Mesendoderm (in vitro differentiated cells): Measurements from ENCODE around the gene ADAMTS20.

Experiments used
- DNase-seq: peaks from one replicate; pipeline ENCODE4 v3.0.0; 2013
- H2AK5ac ChIP-seq: 2 replicates; pipeline ENCODE4 v1.6.1; 2013; ENCODE audit warnings: low read length, inconsistent platforms
- H2BK120ac ChIP-seq: 2 replicates; pipeline ENCODE4 v1.6.1; 2013; ENCODE audit warnings: low read depth, mild to moderate bottlenecking, low read length, moderate library complexity, mixed read lengths
- H2BK15ac ChIP-seq: replicated peaks from 2 replicates; pipeline ENCODE4 v1.6.1; 2013; ENCODE audit warnings: low read depth, mild to moderate bottlenecking, moderate library complexity
- H2BK5ac ChIP-seq: 2 replicates; pipeline ENCODE4 v1.6.1; 2013; ENCODE audit warnings: low read length, inconsistent platforms
- H3K18ac ChIP-seq: 2 replicates; pipeline ENCODE4 v1.6.1; 2013; ENCODE audit warnings: mild to moderate bottlenecking, low read length, mixed read lengths
- H3K23ac ChIP-seq: one replicate; pipeline ENCODE4 v1.6.1; 2013; ENCODE audit warnings: low read length
- H3K27ac ChIP-seq: 2 replicates; pipeline ENCODE4 v1.5.1; 2013; ENCODE audit warnings: low read depth, mild to moderate bottlenecking, inconsistent platforms, low read length, moderate library complexity
- H3K27me3 ChIP-seq: 2 replicates; pipeline ENCODE4 v1.6.1; 2013; ENCODE audit warnings: low read length, control low read depth, mild to moderate bottlenecking, inconsistent platforms; ENCODE audit not compliant: insufficient read depth, poor library complexity
- H3K36me3 ChIP-seq: 2 replicates; pipeline ENCODE4 v1.6.1; 2013; ENCODE audit warnings: low read length, inconsistent platforms; ENCODE audit not compliant: control insufficient read depth, insufficient read depth
- H3K4ac ChIP-seq: one replicate; pipeline ENCODE4 v1.6.1; 2013; ENCODE audit warnings: low read depth, mild to moderate bottlenecking, low read length, moderate library complexity
- H3K4me1 ChIP-seq: 2 replicates; pipeline ENCODE4 v1.6.1; 2013; ENCODE audit warnings: low read depth, low read length, inconsistent platforms; ENCODE audit not compliant: control insufficient read depth
- H3K4me2 ChIP-seq: 2 replicates; pipeline ENCODE4 v1.6.1; 2013; ENCODE audit warnings: low read length
- H3K4me3 ChIP-seq: 2 replicates; pipeline ENCODE4 v1.5.1; 2013; ENCODE audit warnings: mild to moderate bottlenecking, low read length
- H3K56ac ChIP-seq: one replicate; pipeline ENCODE4 v1.6.1; 2013; ENCODE audit warnings: low read length
- H3K79me1 ChIP-seq: 2 replicates; pipeline ENCODE4 v1.6.1; 2013; ENCODE audit warnings: low read length, inconsistent platforms
- H3K79me2 ChIP-seq: 2 replicates; pipeline ENCODE4 v1.6.1; 2013; ENCODE audit warnings: mild to moderate bottlenecking, low read length; ENCODE audit not compliant: control insufficient read depth, insufficient read depth
- H3K9ac ChIP-seq: 2 replicates; pipeline ENCODE4 v1.6.1; 2013; ENCODE audit warnings: low read length, inconsistent platforms
- H4K5ac ChIP-seq: one replicate; pipeline ENCODE4 v1.6.1; 2013; ENCODE audit warnings: low read length
- H4K8ac ChIP-seq: one replicate; pipeline ENCODE4 v1.6.1; 2013; ENCODE audit warnings: low read depth, mild to moderate bottlenecking, control low read depth, low read length, moderate library complexity
- WGBS: extraction: QIAGEN DNeasy Blood & Tissue Kit; methylation state at CpG from one replicate; pipeline ENCODE4 v1.1.7; 2013; ENCODE audit warnings: low lambda C conversion rate, missing lambda C conversion rate; ENCODE audit not compliant: insufficient coverage; ENCODE audit errors: extremely low coverage; 5-methylcytosine and 5-hydroxymethylcytosine counted together

The ADAMTS20 gene

DNA sequence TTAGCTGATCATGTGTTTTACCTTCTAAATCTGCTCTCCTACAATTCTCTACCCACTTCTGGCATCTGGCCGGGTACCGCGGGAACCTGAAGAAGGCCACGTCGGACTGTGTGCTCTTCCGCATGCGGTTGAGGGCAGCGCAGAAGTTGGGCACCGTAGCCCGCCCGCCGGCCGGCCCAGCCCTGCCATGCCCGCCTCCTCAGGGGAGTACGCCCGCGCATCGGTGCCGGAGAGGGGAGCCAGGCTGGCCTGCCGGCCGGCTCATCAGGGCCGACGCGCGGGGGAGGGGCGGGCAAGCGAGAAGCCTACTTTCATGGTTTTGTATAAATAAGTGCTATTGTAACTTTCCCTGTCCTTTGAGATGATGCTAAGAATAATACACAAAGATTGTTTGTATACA, 19.9 kb upstream of the ADAMTS20 start:
- no peak overlapping the region for H2AK5ac ChIP-seq
- no peak overlapping the region for H2BK15ac ChIP-seq
- H3K4me1 ChIP-seq: no peaks in the 10 kb centered on the region
- no peak overlapping the region for H3K56ac ChIP-seq
- no CpG with 5 or more reads among the region's 27 CpGs for WGBS
- H4K5ac ChIP-seq: no peak overlapping the region
- H3K4me2 ChIP-seq: no peak overlapping the region
- no peaks in the 10 kb centered on the region for H3K79me1 ChIP-seq
- H3K36me3 ChIP-seq: no peaks in the 10 kb centered on the region
- H2BK120ac ChIP-seq: no peak overlapping the region
- no peak overlapping the region for H3K9ac ChIP-seq
- H3K23ac ChIP-seq: no peak overlapping the region
- H3K27me3 ChIP-seq: no peaks in the 10 kb centered on the region
- no peak overlapping the region for H3K4me3 ChIP-seq
- H3K79me2 ChIP-seq: no peaks in the 10 kb centered on the region
- no peak overlapping the region for H3K27ac ChIP-seq
- no peak overlapping the region for H2BK5ac ChIP-seq
- H4K8ac ChIP-seq: no peak overlapping the region
- H3K18ac ChIP-seq: no peak overlapping the region
- H3K4ac ChIP-seq: no peak overlapping the region
- no peak for DNase-seq

DNA sequence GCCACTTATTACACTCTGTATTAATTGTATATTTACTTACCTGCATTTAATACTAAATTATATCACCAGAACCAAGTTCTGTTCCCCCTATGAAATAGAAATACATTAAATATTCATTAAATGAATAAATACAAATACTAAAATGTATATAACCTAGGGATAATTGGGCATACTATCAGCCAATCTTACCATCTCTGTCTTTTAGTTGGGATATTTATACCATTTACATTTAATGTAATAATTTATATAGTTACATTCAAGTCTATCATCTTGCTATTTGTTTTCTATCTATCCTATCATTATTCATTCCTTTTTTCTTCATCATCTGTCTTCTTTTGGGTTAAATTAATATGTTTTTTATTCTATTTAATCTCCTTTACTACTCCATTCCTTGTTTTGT, 4.1 kb upstream of the ADAMTS20 start:
- no peaks in the 10 kb centered on the region for H3K27me3 ChIP-seq
- no peak overlapping the region for H3K23ac ChIP-seq
- H3K4me3 ChIP-seq: no peak overlapping the region
- H3K4me1 ChIP-seq: peaks cover 2% of the 10 kb centered on the region
- H3K4ac ChIP-seq: no peak overlapping the region
- H3K9ac ChIP-seq: no peak overlapping the region
- no peak overlapping the region for H2AK5ac ChIP-seq
- H3K36me3 ChIP-seq: no peaks in the 10 kb centered on the region
- H2BK120ac ChIP-seq: no peak overlapping the region
- H3K27ac ChIP-seq: no peak overlapping the region
- H2BK15ac ChIP-seq: no peak overlapping the region
- H2BK5ac ChIP-seq: no peak overlapping the region
- H3K79me2 ChIP-seq: no peaks in the 10 kb centered on the region
- no peak overlapping the region for H4K8ac ChIP-seq
- DNase-seq: no peak
- H3K56ac ChIP-seq: no peak overlapping the region
- H4K5ac ChIP-seq: no peak overlapping the region
- H3K79me1 ChIP-seq: no peaks in the 10 kb centered on the region
- H3K18ac ChIP-seq: no peak overlapping the region
- H3K4me2 ChIP-seq: no peak overlapping the region

DNA sequence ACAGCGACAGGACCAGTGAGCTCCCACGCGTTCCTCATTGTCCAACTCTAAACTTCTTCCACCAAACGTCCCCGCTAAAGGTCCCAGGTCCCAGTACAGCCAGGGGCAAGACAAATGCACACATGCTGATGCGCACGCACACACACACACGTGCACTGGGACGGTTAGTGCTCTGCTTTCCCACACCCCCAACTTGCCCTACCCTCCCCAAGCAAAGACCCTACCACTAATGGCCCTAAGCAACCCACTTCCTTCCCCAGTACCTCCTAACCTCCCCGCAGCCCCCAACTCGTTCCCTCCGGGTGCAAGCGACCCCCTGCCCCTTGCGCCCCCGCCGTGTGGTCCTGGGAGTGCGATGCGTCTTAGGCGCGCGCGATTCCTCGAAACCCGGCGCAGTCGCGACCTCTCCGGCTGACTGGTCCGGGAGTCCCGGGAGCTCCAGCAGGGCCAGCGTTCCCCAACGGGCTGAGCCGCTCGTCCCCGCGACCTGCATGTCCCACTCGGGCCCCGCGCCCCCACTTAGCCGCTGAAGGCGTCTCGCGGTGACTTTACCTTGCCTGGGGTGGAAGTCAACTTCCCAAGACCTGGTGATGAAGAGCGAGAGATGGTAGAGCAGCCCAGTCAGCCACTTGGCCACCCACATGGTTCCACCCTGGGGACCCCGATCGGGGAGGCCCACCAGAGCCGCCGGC, 578 bp downstream of the ADAMTS20 start:
- no CpG with 5 or more reads among the region's 48 CpGs for WGBS
- H3K27ac ChIP-seq: no peak overlapping the region
- DNase-seq: peak; percentile 29

DNA sequence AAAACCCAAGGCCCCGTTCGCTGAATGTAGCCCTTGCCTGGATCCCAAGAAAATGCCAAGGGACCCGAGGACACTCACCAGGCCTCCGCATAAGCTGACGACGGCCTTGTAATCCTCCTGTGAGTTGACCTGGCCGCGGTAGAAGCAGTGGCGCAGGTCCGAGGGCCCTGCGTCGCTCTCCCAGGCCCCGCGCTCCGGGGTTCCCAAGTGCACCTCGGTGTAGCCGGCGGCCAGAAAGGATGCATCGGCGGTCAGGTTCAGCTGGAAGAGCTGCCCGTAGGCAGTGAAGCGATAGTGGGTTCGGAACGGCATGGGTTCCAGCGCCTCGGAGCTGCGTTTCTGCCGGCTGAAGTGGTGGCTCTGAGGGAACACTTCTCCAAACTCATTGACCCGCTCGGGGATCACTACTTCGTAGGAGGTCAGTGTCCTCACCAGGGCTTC, 1.2 kb downstream of the ADAMTS20 start:
- Histone ChIP-seq H4K5ac (no peak overlapping the region), H3K56ac (peak overlapping the region; percentile 85), H3K4me2 (peak overlapping the region; percentile 90), H3K23ac (no peak overlapping the region), H3K4me1 (peaks cover 2% of the 10 kb centered on the region), H3K4ac (no peak overlapping the region), H3K4me3 (peak overlapping the region; percentile 49), H3K9ac (peak overlapping the region; percentile 72), H2AK5ac (no peak overlapping the region), H4K8ac (no peak overlapping the region), H3K79me1 (no peaks in the 10 kb centered on the region), H3K27me3 (no peaks in the 10 kb centered on the region), H2BK15ac (no peak overlapping the region), H2BK120ac (no peak overlapping the region), H3K18ac (no peak overlapping the region), H2BK5ac (no peak overlapping the region), H3K27ac (no peak overlapping the region), H3K36me3 (no peaks in the 10 kb centered on the region), H3K79me2 (no peaks in the 10 kb centered on the region)
- DNase-seq: peak; percentile 40
- no CpG with 5 or more reads among the region's 31 CpGs for WGBS

More for the DNA sequence above, 578 bp downstream of the ADAMTS20 start:
- Histone ChIP-seq H2BK15ac (no peak overlapping the region), H3K79me2 (no peaks in the 10 kb centered on the region), H3K4me1 (peaks cover 2% of the 10 kb centered on the region), H3K9ac (peak overlapping the region; percentile 72), H2BK5ac (no peak overlapping the region), H3K36me3 (no peaks in the 10 kb centered on the region), H3K4ac (no peak overlapping the region), H3K27me3 (no peaks in the 10 kb centered on the region), H3K56ac (peak overlapping the region; percentile 85), H4K8ac (no peak overlapping the region), H3K18ac (no peak overlapping the region), H3K23ac (peak overlapping the region; percentile 37), H2AK5ac (no peak overlapping the region), H2BK120ac (no peak overlapping the region), H3K79me1 (no peaks in the 10 kb centered on the region), H3K4me3 (peak overlapping the region; percentile 49), H3K4me2 (peak overlapping the region; percentile 90), H4K5ac (no peak overlapping the region)

DNA sequence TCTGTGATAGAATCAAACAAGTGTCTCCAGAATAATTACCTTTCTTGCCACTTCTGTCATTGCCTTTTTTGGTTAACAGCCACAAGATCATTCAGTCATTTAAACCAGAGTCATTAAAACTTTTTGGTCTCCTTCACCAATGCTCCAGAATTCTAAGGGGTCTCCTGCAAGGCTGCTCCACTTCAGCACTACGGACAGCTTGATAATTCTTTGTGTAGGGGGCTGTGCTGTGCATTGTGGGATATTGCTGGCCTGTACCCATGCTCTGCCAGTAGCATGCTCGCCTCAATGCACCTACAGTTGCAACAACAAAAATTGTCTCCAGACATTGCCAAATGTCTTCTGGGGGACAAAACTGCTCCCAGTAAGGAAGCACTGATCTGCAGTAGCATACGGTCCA, 7.3 kb downstream of the ADAMTS20 start:
- no peak overlapping the region for H4K5ac ChIP-seq
- no peak overlapping the region for H3K9ac ChIP-seq
- H3K79me1 ChIP-seq: no peaks in the 10 kb centered on the region
- no peak overlapping the region for H3K18ac ChIP-seq
- H2BK5ac ChIP-seq: no peak overlapping the region
- H2BK120ac ChIP-seq: no peak overlapping the region
- H3K23ac ChIP-seq: no peak overlapping the region
- no peak overlapping the region for H4K8ac ChIP-seq
- H3K36me3 ChIP-seq: no peaks in the 10 kb centered on the region
- no peaks in the 10 kb centered on the region for H3K79me2 ChIP-seq
- H3K27ac ChIP-seq: no peak overlapping the region
- H3K27me3 ChIP-seq: no peaks in the 10 kb centered on the region
- no peak overlapping the region for H3K56ac ChIP-seq
- WGBS: no CpG with 5 or more reads among the region's 3 CpGs
- H3K4ac ChIP-seq: no peak overlapping the region
- no peak overlapping the region for H3K4me3 ChIP-seq
- H2AK5ac ChIP-seq: no peak overlapping the region
- H3K4me1 ChIP-seq: no peaks in the 10 kb centered on the region
- no peak for DNase-seq
- H3K4me2 ChIP-seq: no peak overlapping the region
- H2BK15ac ChIP-seq: no peak overlapping the region

DNA sequence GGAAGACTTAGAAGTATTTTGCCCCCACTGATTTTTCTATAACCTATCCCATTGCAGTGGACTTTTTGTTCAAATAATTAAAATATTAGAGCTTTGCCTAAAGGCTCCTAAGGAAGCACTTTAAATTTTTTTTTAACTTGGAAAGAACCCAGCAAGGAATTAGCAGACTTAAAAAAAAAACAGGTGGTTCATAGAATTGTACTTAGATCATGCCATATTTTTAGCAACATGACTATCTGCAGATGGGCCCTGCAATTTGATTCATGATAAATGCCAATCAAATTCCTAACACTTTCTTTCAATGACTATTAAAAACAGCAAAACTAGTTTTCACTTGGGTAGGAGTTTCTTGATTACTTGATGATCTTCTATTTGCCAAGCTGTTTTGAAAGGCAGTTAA, 11.5 kb downstream of the ADAMTS20 start:
- Histone ChIP-seq H3K4ac (no peak overlapping the region), H3K4me1 (no peaks in the 10 kb centered on the region), H2AK5ac (no peak overlapping the region), H2BK120ac (no peak overlapping the region), H3K56ac (no peak overlapping the region), H3K23ac (no peak overlapping the region), H3K79me2 (no peaks in the 10 kb centered on the region), H4K5ac (no peak overlapping the region), H3K36me3 (no peaks in the 10 kb centered on the region), H3K18ac (no peak overlapping the region), H2BK5ac (no peak overlapping the region), H3K9ac (no peak overlapping the region), H3K79me1 (no peaks in the 10 kb centered on the region), H3K4me2 (no peak overlapping the region), H4K8ac (no peak overlapping the region), H3K27ac (no peak overlapping the region), H2BK15ac (no peak overlapping the region), H3K27me3 (no peaks in the 10 kb centered on the region), H3K4me3 (no peak overlapping the region)
- no peak for DNase-seq
